Adrenal gland (tissue), 5 donors: ENCODE data around the gene CAD.

Experiments
- CTCF ChIP-seq, 6 experiments: fragments of 450-650 bp in 4 of 6; fragments of 200-600 bp in 2 of 6; sonication (generic) in 1 of 6; IDR thresholded peaks; 1 replicate in 5 of 6; 2 replicates in 1 of 6; pipeline versions ENCODE4 v1.5.1 to v1.8.0; 2016 to 2021; ENCODE audit warnings: antibody characterized with exemption in 6 of 6, mild to moderate bottlenecking in 2 of 6, moderate library complexity in 1 of 6
- POLR2A ChIP-seq, 2 donors: fragments of 450-650 bp; IDR thresholded peaks; one replicate each; pipeline ENCODE4 v1.6.1; 2017; ENCODE audit warnings: antibody characterized with exemption in 2 of 2, mild to moderate bottlenecking in 2 of 2, moderate library complexity in 1 of 2
- donor health status: DM: no; HTN: no; CAD: no.

- no peak for TF ChIP-seq CTCF (IDR thresholded peaks at IDR 0.05)
- TF ChIP-seq POLR2A (IDR thresholded peaks at IDR 0.05), result no peak
Observed at GRCh38 chr2:27264253-27264752, 47.1 kb downstream of the CAD start.
